ENCODE results near the gene EVI5L. TPM values are rescaled to one million over a fixed set of nuclear protein-coding genes. Genes with fewer than 3 reads are reported as not detected.
A peak's percentile ranks its signal among the peaks of the same experiment; 100 is the strongest.

EVI5L gene
- polyA plus RNA-seq, 1 donor, result 16.5 TPM

- no peak for DNase-seq
These were observed 68.9 kb downstream of the EVI5L start for GRCh38 chr19:7898967-7899366.

GRCh38 chr19:7899751-7900378 is 69.8 kb downstream of the EVI5L start:
- no peak for DNase-seq

- DNase-seq, result no peak
These were observed 70.4 kb downstream of the EVI5L start for GRCh38 chr19:7900401-7900870.

- DNase-seq, result no peak
These were observed 70.9 kb downstream of the EVI5L start for GRCh38 chr19:7900931-7901330.

- DNase-seq, result no peak
These were observed 71.3 kb downstream of the EVI5L start for GRCh38 chr19:7901337-7901736.

GRCh38 chr19:7902796-7903243 is 72.8 kb downstream of the EVI5L start:
- no peak for DNase-seq

- peak; percentile 99 for DNase-seq
These were observed 73.4 kb downstream of the EVI5L start, which contains the start of gene MAP2K7 for GRCh38 chr19:7903244-7904073. Gene MAP2K7, plus strand, starts transcription at chr19:7903877. Its CDS starts 68 bp downstream, at chr19:7903945.

- DNase-seq, result no peak
These were observed 74.3 kb downstream of the EVI5L start for GRCh38 chr19:7904074-7905020.

GRCh38 chr19:7905268-7905667 is 75.2 kb downstream of the EVI5L start:
- DNase-seq, result no peak

GRCh38 chr19:7905859-7906258 is 75.8 kb downstream of the EVI5L start:
- DNase-seq, result no peak

- DNase-seq, result no peak
These were observed 77.1 kb downstream of the EVI5L start for GRCh38 chr19:7907122-7907521.

- no peak for DNase-seq
These were observed 77.5 kb downstream of the EVI5L start for GRCh38 chr19:7907544-7907943.

GRCh38 chr19:7908078-7908699 is 78.2 kb downstream of the EVI5L start:
- DNase-seq, result no peak

GRCh38 chr19:7908742-7909461 is 78.9 kb downstream of the EVI5L start:
- no peak for DNase-seq

- DNase-seq, result no peak
These were observed 79.6 kb downstream of the EVI5L start for GRCh38 chr19:7909471-7910067.

GRCh38 chr19:7910321-7911161 is 80.5 kb downstream of the EVI5L start:
- no peak for DNase-seq

GRCh38 chr19:7911508-7912143 is 81.6 kb downstream of the EVI5L start:
- DNase-seq, result no peak

GRCh38 chr19:7912144-7912696 is 82.2 kb downstream of the EVI5L start:
- no peak for DNase-seq
